Hippocampal formation (tissue), 2 donors: ENCODE data around the gene PLA2G4E.

ENCODE experiments used
- DNase-seq, 2 donors: peaks; one replicate each; lab custom pipeline; 2025; lab: John Stamatoyannopoulos, UW

The PLA2G4E gene

GRCh38 chr15:41935566-41936020, 85.2 kb downstream of the PLA2G4E start:
- no peak for DNase-seq

- DNase-seq, result no peak
Measured at GRCh38 chr15:41934843-41935242, 86.0 kb downstream of the PLA2G4E start.

- no peak for DNase-seq
Measured at GRCh38 chr15:41933771-41934170, 87.1 kb downstream of the PLA2G4E start.

GRCh38 chr15:41933326-41933725, 87.5 kb downstream of the PLA2G4E start:
- DNase-seq, result no peak

GRCh38 chr15:41932511-41933289, 88.1 kb downstream of the PLA2G4E start:
- DNase-seq, result no peak

GRCh38 chr15:41932101-41932500, 88.7 kb downstream of the PLA2G4E start:
- DNase-seq, result no peak
